CMK (cell line): ENCODE data around the gene STAMBPL1.

Experiments used
- DNase-seq: peaks from one replicate; pipeline ENCODE4 v3.0.0-alpha.2; 2010; ENCODE audit warnings: low read depth

Gene STAMBPL1

GRCh38 chr10:88893611-88894010 is 13.6 kb downstream of the STAMBPL1 start:
- DNase-seq = no peak

- no peak for DNase-seq
Measured at GRCh38 chr10:88895250-88895649, 15.2 kb downstream of the STAMBPL1 start.

GRCh38 chr10:88896372-88896993 is 16.4 kb downstream of the STAMBPL1 start:
- no peak for DNase-seq

GRCh38 chr10:88896994-88897853 is 17.2 kb downstream of the STAMBPL1 start:
- no peak for DNase-seq

- DNase-seq = no peak
Measured at GRCh38 chr10:88898727-88899126, 18.7 kb downstream of the STAMBPL1 start.

GRCh38 chr10:88899886-88900285 is 19.8 kb downstream of the STAMBPL1 start:
- DNase-seq = no peak

GRCh38 chr10:88901206-88901983 is 21.4 kb downstream of the STAMBPL1 start:
- DNase-seq = no peak

- no peak for DNase-seq
Measured at GRCh38 chr10:88901984-88902789, 22.1 kb downstream of the STAMBPL1 start.

- DNase-seq = no peak
Measured at GRCh38 chr10:88903715-88904114, 23.7 kb downstream of the STAMBPL1 start.

- DNase-seq = no peak
Measured at GRCh38 chr10:88906921-88907320, 26.9 kb downstream of the STAMBPL1 start.

- no peak for DNase-seq
Measured at GRCh38 chr10:88908194-88908593, 28.1 kb downstream of the STAMBPL1 start.

GRCh38 chr10:88911116-88911515 is 31.1 kb downstream of the STAMBPL1 start:
- no peak for DNase-seq

GRCh38 chr10:88911851-88912250 is 31.8 kb downstream of the STAMBPL1 start:
- no peak for DNase-seq

GRCh38 chr10:88913127-88913526 is 33.1 kb downstream of the STAMBPL1 start:
- no peak for DNase-seq

- no peak for DNase-seq
Measured at GRCh38 chr10:88913788-88914187, 33.7 kb downstream of the STAMBPL1 start.

GRCh38 chr10:88915781-88916180 is 35.7 kb downstream of the STAMBPL1 start:
- no peak for DNase-seq

- no peak for DNase-seq
Measured at GRCh38 chr10:88916231-88916630, 36.2 kb downstream of the STAMBPL1 start.

- no peak for DNase-seq
Measured at GRCh38 chr10:88916986-88917385, 36.9 kb downstream of the STAMBPL1 start.

GRCh38 chr10:88918191-88918905 is 38.3 kb downstream of the STAMBPL1 start:
- no peak for DNase-seq

GRCh38 chr10:88919041-88919440 is 39.0 kb downstream of the STAMBPL1 start:
- DNase-seq = no peak

GRCh38 chr10:88920198-88920597 is 40.2 kb downstream of the STAMBPL1 start:
- no peak for DNase-seq
